ENCODE measurements around the gene ERICH4.
"Not testable (repeated sequence)": the region's sequence is repeated elsewhere in the genome, so short reads cannot be mapped to it uniquely, and the experiment has no call there.

The ERICH4 gene

DNA sequence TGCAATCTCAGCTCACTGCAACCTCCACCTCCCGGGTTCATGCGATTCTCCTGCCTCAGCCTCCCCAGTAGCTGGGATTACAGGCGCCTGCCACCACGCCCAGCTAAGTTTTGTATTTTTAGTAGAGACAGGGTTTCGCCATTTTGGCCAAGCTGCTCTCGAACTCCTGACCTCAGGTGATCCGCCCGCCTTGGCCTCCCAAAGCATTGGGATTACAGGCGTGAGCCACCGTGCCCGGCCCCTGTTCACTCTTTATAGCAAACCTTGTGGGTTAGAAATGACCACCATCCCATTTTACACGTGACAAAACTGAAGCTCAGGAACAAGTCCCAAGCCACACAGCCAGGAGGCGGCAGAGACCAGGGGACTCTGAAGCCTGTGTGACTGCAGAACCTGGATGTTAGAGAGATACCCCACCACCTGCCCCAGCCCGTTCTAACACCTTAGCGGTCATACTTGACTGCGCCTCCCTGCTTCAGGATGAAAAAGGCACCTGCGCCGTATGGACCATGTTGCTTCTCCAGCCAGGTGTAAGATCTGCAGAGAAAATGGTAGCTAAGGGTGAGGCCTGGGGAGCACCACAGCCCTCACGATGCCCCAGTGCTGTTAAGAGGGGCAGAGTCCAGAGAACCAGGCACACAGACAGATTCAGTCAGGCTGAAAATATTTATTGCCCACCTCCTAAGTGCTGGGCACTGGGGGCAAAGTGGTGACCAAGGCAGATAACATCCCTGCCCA is 6.9 kb upstream of the ERICH4 start:
- no peak for DNase-seq

DNA sequence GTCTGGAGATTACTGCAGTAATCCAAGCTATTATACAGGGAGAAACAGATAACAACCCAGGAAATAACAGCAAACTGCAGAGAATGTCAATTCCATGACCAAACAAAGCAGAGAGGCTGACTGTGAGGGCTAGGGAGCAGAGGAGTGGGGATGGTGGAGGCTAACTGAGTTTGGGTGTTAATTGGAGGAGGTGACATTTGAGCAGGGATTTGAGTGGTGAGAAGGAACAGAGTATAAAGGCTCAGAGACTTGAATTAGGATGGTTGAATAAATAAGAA is 6.3 kb upstream of the ERICH4 start:
- no peak for DNase-seq

DNA sequence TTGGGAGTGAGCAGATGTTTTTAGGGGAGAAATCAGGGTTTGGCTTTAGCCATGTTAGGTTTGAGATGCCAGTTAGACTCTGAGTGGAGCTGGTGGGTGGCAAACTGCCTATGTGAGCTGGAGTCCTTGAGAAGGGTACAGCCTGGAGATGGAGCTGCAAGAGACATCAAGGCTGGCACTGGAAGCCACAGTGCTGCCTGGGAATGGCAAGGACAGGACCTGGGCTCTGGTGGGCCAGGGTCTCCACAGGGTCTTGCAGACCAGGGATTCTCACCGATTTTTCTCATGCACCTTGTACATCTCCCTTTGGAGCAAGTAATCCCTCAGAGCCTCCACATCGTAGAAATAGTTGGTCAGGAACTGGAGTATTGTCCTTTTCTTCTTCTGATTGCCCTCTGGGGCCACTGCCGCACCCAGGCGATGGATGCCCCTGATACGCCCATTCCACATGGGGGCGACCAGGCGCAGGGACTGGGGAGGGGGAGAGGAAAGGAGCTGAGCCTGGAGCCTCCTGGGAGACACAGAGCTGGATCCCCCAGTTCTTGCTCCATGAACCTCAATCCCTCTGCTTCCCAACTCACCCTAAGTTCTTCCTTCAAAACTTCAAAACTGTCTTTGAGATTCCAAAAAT is 4.9 kb upstream of the ERICH4 start:
- DNase-seq: no peak

DNA sequence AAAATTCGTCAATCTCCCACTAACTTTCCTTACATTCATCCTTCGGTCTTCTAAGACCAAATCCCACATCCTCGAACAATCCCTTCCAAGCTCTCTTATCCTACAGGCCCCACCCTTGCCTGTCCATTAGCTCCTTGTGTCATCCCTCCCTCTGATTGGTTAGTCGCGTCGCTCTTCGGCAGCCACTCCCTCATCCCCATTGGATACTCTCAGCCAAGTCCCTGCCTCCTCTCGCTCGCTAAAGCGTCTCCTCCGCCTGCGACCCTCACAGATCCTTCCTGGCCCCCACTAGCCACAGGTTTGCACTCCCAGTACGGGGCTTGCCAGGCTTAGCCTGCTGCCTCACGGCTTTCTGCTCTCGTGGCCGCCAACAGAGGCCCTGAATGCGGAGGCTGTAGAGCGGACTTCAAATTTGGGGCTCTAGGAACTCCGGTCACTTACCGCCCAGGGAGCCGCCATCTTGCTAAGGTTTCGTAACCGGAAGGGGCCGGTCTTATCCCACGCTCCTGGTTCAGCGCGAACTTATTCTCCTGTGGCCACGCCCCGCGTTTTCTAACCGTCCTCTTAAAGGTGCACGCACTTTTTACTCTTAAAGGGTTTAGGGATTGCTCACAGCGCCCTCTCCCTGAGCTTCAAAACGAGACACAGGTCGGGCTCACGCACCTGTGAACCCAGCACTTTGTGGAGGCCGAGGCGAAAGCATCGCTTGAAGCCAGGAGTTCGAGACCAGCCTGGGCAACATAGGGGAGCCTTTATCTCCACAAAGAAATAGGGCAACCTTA is 3.3 kb upstream of the ERICH4 start, which contains the start of gene DMAC2:
TSS of gene DMAC2 (minus strand) at position 472 of the 782 bp plus-strand sequence. CDS start at position 459, 13 bp downstream.
- DNase-seq: peak; percentile 99

DNA sequence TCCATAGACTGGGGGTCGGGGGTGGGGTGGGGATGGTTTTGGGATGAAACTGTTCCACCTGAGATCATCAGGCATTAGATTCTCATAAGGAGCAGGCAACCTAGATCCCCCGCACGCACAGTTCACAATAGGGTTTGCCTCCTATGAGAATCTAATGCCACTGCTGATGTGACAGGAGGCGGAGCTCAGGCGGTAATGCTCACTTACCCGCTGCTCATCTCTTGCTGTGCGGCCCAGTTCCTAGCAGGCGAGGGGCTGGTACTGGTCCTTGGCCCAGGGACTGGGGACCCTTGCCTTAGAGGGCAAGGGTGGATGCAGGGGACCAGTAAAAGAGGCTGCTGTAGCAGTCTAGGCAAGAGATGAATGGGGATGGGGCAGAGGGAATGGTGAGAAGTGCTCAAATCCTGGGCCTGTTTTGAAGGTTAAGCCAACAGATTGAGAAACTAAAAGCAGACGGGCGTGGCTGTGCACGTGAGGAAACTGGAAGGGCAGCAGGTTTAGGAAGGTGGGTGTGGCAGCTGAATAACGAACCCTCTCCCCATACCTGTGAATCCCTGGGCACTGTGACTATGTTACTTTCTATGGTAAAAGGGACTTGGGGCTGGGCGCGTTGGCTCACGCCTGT is 1.5 kb upstream of the ERICH4 start:
- DNase-seq: no peak

DNA sequence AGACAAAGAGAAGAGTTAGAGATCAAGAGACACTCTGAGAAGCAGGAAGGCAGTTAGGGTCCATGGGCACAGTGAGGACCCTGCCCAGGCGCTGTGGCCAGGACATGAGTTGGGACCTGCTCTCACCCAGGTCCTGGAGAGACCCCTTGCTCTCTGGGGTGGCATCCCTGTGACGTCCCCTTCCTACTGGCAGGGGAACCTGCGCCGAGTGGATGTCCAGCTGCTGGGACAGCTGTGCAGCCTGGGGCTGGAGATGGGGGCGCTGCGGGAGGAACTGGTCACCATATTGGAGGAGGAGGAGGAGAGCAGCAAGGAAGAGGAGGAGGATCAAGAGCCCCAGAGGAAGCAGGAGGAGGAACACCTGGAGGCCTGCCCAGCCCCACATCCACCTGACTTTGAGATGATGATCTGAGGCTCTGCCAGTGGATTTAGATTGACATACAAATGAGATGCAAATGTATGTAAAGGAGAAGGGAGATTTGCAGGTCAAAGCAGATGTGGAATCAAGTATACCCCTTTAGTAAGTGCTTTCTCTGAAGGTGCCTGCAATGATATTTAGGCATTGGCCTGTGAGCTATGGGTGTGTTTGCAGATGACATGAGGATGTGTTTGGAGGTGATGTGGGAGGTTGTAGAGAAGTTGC is 978 bp downstream of the ERICH4 start:
- no peak for DNase-seq

DNA sequence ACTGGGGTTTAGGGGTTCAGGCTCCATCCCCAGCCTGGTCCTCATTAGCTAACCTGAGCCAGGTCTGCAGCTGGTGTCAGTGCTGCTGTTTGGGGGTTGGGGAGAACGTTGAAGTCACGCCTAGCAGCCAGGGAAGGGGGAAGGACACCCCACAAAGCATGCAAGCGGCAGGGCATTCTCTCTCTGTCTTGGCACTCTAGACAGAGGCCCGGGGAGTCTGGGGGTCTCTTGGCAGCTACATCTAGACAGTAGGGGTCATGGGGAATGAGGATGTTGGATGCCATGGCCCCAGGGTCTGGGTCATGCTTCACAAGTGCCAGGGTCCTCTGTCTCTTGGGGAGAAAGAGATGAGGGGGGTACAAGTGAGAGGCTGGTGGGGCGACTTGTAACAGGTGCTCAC is 2.6 kb downstream of the ERICH4 start:
- DNase-seq: no peak

DNA sequence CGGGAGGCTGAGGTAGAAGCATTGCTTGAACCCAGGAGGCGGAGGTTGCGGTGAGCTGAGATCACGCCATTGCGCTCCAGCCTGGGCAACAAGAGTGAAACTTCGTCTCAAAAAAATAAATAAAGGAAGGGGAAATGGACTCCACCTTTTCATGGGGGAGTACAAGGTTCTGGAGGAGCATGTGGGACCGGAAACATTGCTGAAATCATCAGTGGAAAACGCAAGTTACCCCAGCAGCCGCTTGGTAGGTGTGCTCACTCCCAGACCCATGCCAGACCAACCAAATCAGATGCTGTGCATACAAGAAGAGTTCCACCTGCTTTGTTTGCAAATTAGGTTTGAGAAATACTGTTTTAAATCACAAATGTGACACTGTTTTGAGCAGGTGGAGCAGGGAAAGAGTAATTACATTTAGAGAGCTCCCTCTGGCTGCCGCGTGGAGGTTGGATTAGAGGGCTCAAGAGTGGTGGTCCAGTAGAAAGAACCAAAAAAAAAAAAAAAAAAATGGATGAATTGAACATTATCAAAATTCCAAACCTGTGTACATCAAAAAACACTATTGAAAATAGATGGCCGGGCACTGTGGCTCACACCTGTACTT is 4.9 kb downstream of the ERICH4 start:
- DNase-seq: no peak

DNA sequence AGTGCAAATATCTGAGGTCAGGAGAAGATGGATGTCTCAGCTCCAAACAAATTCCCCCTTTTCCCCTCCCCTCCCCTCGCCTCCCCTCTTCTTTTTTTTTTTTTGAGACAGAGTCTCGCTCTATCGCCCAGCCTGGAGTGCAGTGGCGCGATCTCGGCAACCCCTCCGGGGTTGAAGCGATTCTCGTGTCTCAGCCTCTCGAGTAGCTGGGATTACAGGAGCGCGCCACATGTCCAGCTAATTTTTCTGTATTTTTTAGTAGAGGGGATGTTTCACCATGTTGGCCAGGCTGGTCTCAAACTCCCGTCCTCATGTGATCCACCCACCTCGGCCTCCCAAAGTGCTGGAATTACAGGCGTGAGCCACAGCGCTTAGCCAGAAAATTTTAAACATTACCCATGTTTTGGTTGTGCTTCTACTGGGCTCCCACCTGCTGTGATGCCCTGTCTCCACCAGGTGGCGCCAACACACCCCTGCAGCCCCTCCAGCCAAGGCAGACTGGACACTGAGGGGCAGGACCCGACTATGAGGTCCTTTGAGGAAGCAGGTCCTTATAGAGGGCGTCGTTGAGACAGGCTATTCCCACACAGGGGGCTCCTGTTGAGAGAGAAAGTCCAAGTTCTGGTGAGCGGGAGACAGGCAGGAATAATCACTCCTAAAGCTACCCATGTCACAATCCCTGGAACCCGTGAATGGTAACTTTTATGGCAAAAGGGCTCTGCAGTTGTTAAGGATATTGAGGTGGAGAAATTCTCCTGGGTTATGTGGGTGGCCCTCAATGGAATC is 6.3 kb downstream of the ERICH4 start:
- peak; percentile 71 for DNase-seq

DNA sequence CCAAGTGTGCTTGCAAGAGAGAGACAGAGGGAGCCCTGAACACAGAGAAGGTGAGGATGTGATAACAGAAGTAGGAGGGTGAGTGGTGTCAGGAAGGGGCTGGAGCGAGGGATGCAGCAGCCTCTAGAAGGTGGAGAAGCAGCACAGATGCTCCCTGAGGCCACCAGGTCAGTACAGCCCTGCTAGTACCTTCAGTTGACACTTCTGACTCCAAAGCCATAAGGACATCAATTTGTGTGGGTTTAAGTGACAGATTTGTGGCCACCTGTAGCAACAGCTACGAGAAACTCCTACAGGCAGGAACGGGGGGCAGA is 6.9 kb downstream of the ERICH4 start:
- no peak for DNase-seq

DNA sequence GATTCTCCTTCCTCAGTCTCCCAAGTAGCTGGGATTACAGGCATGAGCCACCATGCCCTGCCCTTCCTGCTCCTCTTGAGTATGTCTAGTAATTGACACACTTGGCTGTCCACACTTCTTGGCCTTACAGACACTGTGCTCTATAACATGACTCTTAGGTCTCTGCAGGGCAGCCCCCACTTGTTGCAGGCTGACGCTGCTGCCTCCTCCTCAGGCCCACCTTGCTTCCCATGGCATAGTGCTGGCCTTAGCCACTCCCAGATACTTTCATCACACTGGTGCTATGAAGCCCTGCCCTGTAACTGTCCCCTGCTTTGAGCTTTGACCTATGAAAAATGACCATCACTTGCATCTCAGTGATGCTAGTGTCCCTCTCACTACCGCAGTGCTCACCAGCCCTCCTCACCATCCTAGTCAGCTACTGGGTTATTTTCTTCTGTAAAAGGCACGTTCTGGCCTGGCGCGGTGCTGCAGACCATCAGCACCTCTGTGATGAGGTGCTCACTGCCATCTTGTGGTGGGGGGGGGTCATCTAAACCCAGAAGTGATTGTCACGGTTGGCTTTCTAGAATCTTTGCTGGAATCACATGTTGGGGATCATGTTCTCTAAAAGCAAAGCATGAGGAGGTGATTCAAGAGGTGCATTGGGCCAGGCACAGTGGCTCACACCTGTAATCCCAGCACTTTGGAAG is 9.8 kb downstream of the ERICH4 start:
- no peak for DNase-seq

DNA sequence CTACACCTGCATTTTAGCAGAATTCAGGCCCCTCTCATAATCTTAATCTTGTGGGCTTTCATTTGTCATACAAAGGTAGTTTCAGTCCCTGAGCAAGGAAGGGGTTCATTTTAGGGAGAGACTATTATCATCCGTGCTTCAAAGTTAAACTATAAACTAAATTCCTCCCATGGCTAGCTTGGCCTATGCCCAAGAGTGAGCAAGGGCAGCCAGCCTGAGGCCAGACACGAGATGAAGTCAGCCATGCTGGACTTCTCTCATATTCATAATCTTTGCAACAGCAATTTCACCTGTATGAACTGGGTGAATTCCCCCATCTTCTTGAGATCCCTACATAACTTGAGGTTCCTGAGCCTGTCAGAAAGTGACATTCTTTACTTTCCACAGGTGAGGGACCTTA is 13.0 kb downstream of the ERICH4 start:
- no peak for DNase-seq

DNA sequence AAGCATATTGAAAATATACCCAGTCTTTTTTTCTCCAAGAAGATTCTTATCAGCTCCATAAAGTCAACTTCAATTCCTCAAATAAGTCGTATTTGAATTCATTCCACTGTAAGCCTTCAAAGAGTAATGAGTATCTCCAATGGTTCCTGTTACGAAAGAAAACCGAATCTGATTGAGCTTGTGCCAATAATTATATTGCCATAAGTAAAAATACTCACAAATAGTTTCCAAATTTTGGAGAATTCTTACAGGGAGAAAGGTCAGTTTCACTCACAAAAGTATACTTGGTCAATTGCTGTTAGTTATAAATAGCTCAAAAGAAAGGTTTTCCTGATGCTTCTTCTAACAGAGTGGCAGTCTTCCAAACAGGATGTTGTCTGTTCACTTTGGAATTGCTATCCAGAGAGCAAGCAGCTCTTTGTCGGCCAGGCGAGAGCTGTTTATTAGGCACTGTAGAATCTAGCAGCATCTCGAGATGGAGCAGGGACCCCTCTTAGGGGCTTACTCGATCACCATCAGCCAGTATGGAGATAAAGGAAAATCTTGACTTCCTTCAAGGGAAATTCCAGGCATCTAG is 13.5 kb downstream of the ERICH4 start:
- DNase-seq: no peak

DNA sequence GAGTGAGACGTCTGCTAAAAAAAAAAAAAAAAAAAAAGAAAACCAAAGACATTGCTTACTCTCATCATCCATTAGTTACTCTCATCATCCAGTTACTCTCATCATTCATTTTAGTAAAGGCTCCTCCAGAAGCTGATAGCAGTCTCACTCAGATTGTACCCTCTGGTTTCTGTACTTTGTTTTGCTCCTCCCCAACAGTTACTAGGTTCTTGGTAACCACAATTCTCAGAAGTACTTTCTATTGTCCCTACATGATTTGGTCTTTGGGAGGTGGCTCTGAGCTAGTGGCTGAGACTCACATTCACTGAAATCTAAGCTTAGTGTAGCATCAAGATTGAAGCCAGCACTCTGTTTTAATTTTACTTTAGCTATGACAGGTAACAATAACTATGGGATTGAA is 14.3 kb downstream of the ERICH4 start:
- no peak for DNase-seq

DNA sequence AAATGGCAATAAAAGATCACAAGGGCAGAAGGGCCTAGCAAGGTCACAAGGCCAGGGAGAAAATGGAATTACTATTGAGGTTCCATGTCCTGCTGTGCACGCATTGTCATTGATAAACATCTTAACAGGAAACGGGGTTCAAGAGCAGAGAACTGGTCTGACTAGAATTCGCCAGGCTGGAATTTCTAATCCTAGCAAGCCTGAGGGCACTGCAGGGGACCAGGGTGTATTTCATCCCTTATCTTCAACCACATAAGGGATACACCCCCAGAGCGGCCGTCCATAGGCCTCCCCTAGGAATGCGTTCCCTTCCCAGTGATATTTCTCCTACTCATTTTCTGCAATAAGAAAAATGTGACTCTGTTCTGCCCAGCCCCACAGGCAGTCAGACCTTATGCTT is 19.5 kb downstream of the ERICH4 start:
- no peak for DNase-seq

DNA sequence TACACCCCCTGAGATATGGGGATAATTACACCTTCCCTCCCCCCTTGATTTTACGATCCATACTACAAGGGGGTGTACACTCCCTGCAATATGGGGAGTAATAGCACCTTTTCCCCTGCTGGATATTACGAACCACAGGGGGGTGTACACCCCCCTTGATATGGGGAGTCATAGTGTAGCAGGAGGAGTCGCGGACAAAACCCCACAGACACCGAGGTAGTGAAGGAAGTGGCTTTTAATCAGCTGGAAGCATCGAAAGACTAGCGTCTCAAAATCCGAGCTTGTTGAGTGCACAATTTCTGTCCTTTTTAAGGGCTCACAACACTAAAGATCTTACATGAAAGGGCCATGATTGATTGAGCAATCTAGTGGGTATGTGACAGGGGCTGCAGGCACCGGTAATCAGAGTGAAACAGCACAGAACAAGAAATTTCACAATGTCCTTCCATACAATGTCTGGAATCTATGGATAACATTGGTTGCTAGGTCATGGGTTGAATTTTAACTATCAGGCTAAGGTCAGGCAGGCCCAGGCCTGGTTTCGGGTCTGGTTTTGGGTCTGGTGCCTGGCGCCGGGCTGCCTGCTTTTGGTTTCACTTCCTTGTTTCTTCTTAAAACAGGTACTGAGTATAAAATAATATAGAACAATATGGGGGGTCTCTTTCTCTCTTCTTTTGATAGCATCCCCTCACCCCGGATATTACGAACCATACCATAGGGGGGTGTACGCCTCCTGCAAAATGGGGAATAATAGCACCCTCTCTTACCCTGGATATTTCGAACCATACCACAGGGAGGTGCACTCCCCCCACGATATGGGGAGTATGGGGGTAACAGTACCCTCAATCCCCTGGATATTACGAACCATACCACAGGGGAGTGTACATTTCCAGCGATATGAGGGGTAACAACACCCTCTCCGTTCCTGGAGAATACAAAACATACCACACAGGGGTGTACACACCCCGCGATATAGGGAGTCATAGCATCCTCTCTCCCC is 20.6 kb downstream of the ERICH4 start:
- not testable (repeated sequence) for DNase-seq

DNA sequence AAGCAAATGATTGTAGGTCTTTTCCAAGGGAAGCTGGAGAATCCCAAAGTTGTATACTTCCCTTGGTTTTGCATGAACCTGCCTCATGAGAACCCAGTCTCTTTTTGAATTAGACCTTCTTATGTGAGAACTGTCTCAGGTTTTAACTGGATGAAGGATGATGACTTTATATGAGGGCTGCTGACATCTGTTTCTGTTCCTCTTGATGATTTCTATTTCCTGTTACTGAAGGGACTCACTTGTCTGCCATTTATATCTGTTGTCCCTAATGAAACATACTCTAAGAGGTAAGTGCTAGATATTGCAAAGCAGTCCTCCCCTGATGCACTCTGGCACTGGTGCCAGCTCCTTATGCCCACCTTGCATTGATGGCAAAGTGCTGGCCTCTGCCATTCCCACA is 33.6 kb downstream of the ERICH4 start:
- no peak for DNase-seq

DNA sequence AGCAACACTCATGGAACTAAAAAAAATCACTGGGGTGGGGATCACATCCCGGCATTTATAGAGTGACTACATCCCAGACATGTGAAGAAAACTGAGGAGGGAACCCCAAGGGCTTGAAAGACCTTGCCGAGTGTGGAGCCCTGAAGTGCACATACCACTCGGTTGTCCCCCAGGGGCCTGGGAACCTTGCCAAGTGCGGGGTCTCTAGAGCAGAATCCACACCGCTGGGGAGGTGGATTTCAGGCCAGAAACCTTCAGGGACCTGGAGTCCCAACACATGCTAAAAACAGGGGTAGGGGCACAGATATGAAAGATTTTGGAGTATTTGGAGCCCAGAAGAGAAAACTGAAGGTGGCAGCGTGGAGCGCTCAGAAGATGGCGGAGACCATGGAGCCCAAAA is 35.2 kb downstream of the ERICH4 start:
- DNase-seq: no peak

DNA sequence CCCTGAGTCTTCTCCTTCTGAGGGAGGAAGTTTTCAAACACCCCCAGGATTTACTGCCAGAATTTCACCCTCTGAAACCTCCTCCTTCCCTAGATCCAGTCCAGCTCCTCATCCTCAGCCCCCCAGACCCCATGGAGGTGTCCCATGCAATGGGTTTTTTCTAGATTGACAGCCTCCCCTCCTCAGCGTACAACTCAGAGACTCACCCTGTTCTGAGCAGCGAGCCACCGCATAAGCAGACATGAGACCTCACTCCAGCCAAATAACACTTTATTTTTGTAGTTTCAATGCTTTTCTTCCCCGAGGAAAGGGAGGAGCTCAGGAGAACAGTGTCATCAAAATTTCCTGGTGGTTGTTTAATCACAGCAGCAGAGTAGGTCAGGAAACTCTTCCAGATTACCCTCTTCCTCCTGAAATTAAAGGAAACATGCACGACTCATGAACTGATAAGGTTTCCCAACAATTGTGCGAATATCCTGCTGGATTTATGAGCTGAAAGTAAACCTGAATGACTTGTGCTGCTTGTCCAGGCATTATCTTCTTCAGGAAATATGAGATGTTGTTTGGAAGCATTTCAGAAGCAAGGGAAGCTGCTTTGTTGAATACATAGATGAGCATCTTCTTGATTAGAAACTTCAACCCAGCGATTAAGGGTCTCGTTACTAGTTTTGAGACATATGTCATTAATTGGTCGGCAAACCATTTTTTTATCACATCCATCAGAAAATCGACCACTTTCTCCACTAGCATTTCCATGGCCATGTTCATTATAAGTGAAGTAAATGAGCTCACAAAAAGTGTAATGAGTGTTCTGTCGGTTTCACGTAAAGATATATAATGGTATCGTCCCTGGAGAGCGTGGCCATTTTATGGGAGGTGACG is 36.2 kb downstream of the ERICH4 start:
- no peak for DNase-seq

All from NCI-H748 treated with DMSO at 0.1 percent for 48 hours (cell line).